SW480 (cell line): ENCODE measurements around the gene C14orf119.
"Not testable (repeated sequence)": the region's sequence is repeated elsewhere in the genome, so short reads cannot be mapped to it uniquely, and the experiment has no call there.

Source experiments
- DNase-seq: peaks from one replicate; pipeline ENCODE4 v3.0.0-alpha.2; 2016; ENCODE audit warnings: low spot score

The C14orf119 gene

DNA sequence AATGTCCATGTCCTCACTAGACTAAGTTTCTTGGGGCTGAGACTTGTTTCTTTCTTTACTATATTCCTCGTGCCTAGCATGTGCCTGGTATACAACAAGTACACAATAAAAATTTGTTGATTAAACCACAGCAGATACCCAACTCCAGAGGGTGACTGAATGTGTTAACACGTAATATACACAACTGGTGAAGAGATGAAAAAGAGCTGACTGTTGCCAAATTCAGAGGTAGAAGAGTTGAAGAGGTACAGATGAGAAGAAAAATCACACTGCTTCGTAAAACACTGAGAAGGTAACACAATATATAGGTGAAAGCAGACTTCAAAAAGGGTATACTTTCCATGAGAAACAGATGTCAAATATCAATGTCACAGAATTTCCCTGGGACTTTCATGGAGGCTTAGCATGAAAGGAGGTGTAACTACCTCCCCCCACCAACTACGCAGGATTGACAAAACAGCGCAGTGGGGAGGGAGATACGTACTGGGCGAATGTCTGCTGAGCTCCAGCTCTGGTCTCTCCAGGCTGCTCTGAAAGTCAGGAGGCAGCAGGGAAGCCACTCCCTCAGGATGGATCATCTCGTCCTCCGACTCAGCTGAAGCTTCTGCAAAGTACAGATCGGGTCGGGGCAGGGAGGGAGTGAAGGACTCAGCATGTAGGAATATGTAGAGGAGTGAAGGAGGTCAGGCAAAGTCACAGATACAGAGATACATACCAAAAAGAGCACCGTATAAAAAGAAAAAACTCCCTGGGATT is 5.6 kb upstream of the C14orf119 start:
- DNase-seq: no peak

- no peak for DNase-seq
Measured at GRCh38 chr14:23090254-23090636, 5.1 kb upstream of the C14orf119 start.

DNA sequence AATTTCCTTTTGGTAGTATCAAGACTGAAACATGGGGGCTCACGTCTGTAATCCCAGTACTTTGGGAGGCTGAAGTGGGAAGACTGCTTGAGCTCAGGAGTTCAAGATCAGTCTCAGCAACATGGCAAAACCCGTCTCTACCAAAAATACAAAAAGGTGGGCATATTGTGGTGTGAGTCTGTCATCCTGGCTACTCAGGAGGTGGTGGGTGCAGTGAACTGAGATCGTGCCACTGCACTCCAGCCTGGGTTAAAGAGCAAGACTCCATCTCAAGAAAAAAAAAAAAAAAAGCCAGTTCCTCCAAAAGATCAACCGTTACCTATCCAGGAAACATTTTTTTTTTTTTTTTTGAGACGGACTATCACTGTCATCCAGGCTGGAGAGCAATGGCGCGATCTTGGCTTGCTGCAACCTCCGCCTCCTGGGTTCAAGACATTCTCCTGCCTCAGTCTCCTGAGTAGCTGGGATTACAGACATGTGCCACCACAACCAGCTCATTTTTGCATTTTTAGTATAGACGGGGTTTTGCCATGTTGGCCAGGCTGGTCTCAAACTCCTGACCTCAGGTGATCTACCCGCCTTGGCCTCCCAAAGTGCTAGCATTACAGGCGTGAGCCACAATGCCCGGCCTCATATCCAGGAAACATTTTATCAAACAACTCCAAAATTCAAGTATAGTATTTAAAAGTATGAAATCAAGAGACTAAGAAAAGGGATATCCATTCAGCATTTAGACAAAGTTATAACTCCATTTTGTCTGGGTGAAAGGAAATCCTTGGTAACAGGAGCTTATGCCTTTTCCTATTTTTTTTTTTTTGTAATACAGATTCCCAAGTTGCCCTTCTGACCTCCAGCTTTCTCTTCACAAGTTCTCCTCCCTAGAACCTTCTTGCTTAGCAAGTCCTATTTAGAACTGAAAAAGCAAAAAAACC is 3.7 kb upstream of the C14orf119 start:
- no peak for DNase-seq

DNA sequence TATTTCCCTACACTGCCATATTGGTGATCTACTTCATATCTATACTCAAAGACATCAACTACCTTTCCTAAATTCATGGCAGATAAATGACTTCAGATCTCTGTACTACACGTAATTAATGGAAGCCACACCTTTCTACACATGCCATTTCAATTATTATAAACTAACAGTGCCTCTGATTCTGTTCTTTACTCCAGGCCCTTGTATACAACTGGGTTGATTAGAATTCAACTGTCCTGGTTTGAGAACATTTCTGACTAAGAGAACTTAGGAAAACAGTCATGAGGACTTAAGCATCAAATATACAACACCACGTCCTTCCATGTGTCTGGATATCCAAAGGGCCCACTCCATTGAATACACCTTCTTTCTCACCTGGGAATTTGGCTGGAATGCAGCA is 2.2 kb upstream of the C14orf119 start:
- no peak for DNase-seq

DNA sequence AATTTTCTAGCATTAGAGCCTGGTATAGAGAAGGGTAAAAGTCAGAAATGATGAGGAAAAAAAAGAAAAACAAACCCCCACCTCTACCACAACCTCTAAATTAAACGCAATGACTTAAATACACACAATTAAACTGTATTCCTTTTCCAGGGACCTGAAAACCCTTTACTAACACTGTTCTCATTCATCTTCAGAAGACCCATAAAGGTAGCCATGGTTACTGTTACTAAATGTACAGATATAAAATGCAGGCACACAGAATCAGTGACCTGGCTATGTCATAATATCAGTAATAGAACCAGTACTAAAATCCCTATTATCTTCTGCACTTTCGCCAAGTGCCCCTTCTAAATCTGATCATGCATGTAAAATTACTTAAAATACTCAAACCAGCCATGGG is 1.8 kb upstream of the C14orf119 start:
- no peak for DNase-seq

- no peak for DNase-seq
Measured at GRCh38 chr14:23093991-23094665, 1.2 kb upstream of the C14orf119 start.

- DNase-seq: peak; percentile 75
Measured at GRCh38 chr14:23094666-23095195, 574 bp upstream of the C14orf119 start, which contains the start of gene ACIN1. ACIN1 (minus strand) TSS chr14:23095136; CDS start chr14:23095112, 24 bp downstream.

DNA sequence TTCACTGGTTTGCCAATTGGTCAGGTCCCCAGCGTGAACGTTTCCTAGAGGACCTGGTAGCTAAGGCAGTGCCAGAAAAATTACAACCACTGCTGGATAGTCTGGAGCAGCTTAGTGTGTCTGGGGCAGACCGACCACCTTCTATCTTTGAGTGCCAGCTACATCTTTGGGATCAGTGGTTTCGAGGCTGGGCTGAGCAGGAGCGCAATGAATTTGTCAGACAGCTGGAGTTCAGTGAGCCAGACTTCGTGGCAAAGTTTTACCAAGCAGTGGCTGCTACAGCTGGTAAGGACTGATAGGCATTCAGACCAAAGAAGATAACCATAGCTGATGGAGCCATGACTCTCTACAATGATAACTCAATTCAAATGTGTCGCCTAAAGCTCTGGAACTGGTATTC is 2.5 kb downstream of the C14orf119 start:
- DNase-seq: no peak

- no peak for DNase-seq
Measured at GRCh38 chr14:23099212-23099861, 4.0 kb downstream of the C14orf119 start.

- no peak for DNase-seq
Measured at GRCh38 chr14:23101213-23101970, 6.1 kb downstream of the C14orf119 start.

DNA sequence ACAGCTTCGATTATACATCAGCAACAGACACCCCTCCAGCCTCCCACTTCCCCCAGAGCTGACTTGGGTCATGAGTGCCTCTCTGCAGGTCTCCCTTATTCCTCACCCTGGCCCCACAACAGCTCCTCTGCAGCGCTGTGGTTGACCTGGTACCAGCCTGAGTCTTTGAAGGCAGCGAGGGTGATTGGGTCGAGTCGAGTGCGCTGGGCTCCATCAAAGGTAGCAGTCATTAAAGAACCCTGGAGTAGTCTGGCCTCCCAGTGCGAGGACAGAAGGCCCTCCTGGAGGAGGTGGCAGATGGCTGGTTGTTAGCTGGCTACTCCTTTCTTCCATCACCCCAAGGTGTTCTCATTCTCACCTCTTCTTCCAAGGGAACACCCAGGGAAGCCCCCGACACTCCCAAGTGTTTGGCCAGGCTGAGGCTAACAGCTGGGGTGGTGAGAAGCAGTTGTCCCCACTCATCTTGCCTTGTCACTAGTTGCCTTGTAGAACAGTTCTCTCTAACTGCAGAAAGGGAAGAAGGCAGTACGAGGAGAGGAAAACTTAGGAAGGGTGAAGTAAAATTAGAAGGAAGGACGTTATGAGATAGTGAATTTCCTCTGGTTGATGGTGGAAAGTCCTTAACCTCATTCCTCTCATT is 6.8 kb downstream of the C14orf119 start:
- no peak for DNase-seq

DNA sequence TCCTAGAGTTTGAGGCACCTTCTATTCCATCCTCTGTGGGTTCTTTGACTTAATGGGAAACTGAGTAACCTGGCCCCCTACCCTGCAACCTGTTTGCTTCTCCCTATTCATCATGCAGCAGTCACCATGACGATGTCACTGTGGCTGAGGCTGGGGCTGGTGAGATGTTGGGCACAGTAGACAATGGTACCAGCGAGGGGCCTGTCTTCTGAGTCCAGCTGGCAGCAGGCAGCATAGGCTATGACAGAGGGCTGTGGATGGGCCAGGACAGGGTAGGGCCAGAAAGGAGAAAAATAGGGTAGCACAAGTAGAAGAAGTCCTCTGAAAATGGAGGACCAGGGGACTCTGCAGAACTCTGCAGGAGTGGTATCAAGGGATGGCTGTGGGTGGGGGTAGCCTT is 7.5 kb downstream of the C14orf119 start:
- no peak for DNase-seq

GRCh38 chr14:23103581-23103980 is 8.3 kb downstream of the C14orf119 start:
- DNase-seq: no peak

DNA sequence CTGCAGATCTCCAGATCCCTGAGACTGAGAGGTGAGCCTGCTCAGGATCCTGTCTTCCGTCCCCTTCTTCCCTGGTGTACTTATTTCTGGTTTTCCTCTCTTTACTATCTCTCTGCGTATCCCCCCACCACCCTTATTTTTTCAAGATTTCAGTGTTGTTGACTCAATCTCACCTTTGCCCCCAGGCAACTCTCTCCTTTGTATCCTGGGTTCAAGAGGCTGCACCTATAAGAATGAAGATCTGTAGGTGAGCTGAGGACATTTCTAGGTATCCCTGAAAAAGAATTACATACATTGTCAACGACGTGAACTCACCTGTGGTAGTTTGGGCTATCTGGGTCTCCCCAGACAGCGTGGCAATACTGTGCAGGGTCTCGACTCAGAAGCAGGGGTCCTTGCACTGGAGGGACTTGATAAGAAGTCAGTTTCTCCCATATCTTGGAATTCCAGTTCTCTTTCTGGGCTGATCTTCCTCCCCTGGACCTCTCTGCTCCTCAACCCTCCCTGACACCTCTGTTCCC is 8.8 kb downstream of the C14orf119 start:
- no peak for DNase-seq

DNA sequence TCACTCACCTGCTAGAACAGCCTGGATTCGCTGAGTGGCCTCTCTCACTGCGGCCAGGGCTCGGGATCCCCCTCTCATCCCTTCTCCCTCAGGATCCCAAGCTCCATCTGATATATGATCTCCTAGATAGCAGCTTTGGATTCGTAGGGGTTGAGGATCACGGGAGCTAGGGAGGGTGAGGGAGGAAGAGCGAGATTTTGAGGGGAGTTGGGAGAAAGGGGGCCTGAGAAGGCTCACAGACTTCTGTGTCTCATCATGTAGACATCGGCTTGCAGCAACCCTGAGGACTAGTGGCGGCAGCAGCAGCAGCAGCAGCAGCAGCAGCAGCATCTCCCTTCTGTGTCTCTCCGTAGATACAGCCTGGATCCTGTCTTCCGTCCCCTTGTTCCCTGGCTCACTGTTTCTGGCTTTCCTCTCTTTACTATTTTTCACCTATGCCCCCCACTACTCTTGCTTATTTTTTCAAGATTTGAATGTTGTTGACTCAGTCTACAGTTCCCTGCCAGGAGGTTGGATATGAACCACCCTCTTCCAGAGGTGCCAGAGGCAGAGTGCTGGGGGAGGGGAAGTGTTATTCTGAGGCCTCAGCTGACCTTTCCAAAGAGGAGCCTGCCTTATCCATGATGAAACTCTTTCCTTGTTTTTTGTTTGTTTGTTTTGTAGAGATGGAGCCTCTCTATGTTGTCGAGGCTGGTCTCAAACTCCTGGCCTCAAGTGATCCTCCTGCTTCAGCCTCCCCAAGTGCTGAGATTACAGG is 9.5 kb downstream of the C14orf119 start, which contains the start of gene CIROP:
TSS of gene CIROP (minus strand) at position 399 of the 757 bp plus-strand sequence. CDS start at position 330, 69 bp downstream.
- no peak for DNase-seq

DNA sequence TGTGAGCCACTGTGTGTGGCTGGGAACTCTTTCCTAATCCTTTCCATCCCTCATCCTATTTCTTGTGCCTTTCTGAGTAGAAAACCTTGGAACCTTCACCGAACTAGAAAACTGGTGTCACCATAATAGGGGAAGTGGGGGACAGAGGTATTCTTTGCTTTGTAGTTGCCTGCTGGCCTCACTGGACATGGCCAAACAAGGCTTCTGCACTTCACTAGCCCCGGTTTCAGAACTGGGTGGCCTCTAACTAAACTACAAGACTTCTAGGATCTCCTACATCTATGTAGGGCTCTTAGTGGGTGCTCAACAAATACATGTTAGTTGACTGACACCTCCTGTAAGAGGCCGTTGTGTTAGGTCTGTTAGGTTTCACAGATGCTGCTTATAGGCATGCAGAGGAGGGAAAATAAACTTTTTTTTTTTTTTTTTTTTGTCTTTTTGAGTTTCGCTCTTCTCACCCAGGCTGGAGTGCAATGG is 10.1 kb downstream of the C14orf119 start:
- no peak for DNase-seq

DNA sequence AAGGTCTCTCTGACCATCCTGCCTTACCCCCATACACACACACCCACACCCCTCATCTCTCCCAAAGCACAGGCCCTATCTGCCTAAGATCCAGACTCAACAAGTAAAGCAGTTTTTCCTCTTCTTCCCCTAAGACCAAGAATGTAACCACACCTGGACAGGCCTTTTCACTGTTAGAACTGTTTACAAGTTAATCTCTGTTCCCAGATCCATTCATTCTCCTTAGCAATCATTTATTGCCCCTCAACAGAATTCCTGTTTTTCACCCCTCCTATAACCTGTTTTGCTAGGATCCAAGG is 11.4 kb downstream of the C14orf119 start:
- no peak for DNase-seq

DNA sequence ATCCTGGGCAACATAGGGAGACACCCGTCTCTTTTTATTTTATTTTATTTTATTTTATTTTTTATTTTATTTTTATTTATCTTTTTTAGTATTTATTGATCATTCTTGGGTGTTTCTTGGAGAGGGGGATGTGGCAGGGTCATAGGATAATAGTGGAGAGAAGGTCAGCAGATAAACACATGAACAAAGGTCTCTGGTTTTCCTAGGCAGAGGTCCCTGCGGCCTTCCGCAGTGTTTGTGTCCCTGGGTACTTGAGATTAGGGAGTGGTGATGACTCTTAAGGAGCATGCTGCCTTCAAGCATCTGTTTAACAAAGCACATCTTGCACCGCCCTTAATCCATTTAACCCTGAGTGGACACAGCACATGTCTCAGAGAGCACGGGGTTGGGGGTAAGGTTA is 12.3 kb downstream of the C14orf119 start:
- not testable (repeated sequence) for DNase-seq

GRCh38 chr14:23108169-23108568 is 12.9 kb downstream of the C14orf119 start:
- not testable (repeated sequence) for DNase-seq
